Nucleus accumbens (tissue), 56 donors: ENCODE results near the gene KCNN4.

Source experiments
- DNase-seq, 56 donors: peaks; one replicate each; lab custom pipeline; 2025; lab: John Stamatoyannopoulos, UW

KCNN4 gene

GRCh38 chr19:43799502-43800142 is 18.8 kb upstream of the KCNN4 start:
- no peak for DNase-seq

GRCh38 chr19:43798546-43799409 is 18.0 kb upstream of the KCNN4 start:
- peak in 42 of 56 donors; percentile 12 to 89 (median 58) for DNase-seq

DNA sequence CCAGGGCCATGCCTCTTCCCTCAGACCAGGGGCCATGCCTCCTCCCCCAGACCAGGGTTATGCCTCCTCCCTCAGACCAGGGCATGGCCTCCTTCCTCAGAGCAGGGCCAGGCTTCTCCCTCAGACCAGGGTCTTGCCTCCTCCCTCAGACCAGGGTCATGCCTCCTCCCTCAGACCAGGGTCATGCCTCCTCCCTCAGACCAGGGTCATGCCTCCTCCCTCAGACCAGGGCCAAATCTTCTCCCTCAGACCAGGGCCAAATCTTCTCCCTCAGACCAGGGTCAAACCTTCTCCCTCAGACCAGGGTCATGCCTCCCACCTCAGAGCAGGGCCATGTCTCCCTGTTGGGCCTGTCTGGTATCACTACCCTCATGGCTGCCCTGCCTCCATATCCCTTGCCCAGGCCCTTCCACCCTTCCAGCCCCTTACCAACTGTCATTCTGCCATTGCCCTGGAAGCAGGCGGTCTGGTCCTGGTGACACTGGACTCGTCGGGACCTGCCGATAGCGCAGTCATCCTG is 17.3 kb upstream of the KCNN4 start:
- DNase-seq = no peak

- no peak for DNase-seq
Observed at GRCh38 chr19:43797556-43797955, 16.8 kb upstream of the KCNN4 start.

DNA sequence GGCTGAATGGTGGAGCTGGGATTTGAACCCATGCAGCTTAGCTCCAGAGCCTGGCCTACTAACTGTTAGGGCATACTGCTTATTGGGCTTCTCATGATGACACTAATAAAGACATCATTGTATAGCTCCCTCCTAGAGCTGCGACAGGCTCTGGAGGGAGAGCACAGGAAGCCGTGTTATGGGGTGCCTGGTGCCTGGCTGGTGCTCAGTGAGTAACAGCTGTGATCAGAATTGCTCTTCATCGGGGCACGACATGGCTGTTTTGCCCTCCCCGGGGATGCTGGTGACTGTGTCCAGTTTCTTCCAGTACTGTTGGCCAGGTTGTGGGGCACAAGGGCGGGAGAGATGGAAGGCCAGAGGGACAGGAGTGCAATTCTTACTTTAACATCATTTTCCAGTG is 16.3 kb upstream of the KCNN4 start:
- peak in 5 of 56 donors; percentile 8 to 45 (median 27) for DNase-seq

DNA sequence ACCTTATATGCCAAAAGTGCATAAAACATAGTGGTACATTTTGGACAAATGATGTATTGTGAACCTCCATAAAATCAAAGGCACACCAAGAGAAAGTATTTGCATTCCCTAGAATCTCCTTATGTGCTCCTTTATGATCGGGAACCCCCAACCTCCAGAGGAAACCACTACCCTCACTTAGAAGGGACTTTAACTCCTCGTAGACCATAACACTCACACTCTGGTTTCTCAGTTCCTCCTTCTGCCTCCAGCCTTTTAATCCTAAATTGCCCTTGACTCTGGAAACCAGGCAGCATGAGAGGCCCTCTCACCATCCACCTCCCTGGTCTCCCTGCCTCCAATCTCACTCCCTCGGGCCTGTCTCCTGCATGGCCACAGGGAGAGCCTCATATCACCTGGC is 9.8 kb upstream of the KCNN4 start:
- DNase-seq = no peak

- no peak for DNase-seq
Observed at GRCh38 chr19:43789029-43789428, 8.3 kb upstream of the KCNN4 start.

DNA sequence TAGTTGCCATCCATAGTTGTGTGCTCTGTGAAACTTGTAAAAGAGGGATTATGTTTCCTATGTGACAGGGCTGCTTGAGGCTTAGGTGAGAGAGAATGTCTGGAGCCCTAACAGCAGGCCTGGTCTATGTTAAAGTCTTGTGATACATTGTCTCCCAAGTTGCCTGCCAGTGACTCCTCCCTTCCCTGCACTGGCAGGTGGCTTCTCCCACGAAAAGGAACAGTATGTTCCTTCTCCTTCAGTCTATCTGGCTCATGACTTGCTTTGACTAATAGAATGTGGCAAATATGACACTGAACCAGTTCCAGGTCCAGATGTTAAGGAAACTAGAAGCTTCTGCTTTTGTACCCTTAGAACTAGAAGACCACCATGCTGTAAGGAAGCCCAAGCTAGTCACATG is 5.9 kb upstream of the KCNN4 start:
- no peak for DNase-seq

DNA sequence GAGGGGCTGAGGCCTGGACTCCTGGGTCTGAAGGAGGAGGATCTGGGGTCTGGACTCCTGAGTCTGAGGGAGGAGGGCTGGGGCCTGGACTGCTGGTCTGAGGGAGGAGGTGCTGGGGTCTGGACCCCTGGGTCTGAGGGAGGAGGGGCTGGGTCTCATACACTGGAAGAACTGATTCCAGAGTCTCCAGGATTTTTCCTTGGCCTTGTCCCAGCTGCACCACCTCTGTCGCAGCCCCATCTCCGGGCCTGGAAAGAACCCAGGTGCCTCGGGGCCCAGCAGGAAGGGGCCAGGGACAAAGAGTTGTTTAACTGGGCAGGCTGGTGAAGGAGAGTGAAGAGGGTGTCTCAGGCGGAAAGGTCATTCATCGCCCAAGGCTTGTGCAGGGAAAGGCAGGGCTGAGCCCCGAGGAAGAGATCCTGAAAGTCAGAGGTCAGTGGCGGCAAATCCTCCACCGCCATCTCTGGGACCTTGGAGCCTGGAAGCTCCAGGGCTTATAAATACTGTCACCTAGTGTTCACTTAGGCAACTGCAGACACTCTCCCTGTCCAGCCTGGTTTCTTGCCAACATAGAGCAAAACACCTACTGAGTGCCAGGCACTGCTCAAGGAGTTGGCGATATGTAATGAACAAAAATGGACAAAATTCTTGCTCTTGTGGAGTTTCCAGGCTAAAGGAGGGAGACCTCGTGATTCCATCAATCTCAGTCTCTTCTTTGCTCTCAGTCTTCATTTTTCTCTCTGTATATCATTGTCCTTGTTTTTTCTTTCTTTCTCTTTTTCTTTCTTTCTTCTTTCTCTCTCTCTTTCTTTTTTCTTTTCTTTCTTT is 4.4 kb upstream of the KCNN4 start:
- peak in 24 of 56 donors; percentile 4 to 33 (median 15) for DNase-seq

- no peak for DNase-seq
Observed at GRCh38 chr19:43784241-43784980, 3.6 kb upstream of the KCNN4 start.

- DNase-seq = no peak
Observed at GRCh38 chr19:43783636-43784035, 2.9 kb upstream of the KCNN4 start.

DNA sequence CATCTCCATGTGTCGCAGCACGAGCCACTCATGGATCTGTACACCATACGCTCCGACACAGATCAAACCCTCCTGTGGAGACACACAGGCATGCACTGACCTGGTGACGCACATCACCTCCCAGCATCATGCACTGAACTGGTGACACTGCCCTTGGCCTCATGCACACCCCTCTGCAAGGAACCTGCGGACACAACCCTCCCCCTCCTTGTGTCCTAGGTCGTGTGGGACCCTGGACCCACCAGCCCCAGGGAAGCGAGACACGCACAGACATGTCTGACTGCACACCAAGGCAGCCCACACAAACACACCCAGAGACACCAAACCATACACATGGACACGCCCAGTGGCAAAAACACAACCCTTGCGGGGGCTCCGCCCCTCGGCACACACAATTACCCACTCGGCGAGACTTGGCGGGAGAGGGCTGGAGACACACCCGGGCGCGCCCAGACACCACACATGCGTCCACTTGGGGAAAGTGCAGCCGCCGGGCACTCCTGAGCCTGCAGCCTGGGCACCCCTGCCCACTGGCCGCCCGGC is 2.0 kb upstream of the KCNN4 start:
- no peak for DNase-seq

- no peak for DNase-seq
Observed at GRCh38 chr19:43782311-43782660, 1.5 kb upstream of the KCNN4 start.

DNA sequence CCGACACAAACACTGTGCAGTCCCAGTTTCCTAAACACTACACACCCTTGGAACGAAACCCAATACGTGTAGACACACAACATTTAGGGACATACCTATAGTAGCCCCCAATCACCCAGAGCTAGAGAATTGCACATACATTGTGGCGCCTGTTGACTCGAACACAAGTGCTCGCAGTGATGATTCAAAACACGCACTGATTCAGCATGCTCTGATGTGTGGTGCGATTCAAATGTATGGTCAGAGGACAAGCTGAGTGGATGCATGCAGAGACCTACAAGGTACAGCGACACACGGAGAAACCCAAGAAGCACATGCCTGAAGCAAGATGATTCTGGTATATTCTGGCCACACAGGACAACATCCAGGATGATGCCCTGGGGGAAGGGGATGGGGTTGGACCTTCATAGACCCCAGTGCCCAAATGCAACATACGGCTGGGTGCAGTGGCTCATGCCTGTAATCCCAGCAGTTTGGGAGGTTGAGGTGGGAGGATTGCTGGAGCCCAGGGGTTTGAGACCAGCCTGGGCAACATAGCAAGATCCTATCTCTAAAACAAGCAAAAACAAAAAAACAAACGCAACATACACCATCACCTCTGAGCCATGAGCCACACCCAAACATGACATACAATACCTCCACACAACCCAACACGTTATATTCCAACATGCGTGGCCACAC is 997 bp upstream of the KCNN4 start:
- DNase-seq = no peak

- no peak for DNase-seq
Observed at GRCh38 chr19:43779820-43780219, 953 bp downstream of the KCNN4 start.

- peak in 2 of 56 donors; percentile 9 to 17 for DNase-seq
Observed at GRCh38 chr19:43779147-43779819, 1.5 kb downstream of the KCNN4 start.

DNA sequence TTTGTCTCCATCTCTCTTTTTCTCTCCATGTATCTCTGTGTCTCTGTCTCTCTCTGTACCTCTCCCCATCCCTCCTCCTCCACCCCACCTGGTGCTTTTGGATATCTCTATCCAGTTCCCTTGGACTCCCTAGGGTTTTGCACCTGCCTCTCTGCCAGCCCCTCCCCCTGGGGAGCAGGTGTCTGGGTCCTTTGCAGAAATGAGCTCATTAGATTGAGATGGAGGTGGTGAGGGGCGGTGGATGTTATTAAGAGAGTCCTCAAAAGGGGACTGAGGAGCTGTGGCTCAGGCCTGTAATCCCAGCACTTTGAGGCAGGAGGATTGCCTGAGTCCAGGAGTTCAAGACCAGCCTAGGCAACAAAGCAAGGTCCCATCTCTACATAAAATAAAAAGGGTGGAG is 2.1 kb downstream of the KCNN4 start:
- no peak for DNase-seq

GRCh38 chr19:43777163-43777695 is 3.5 kb downstream of the KCNN4 start:
- DNase-seq = peak in 3 of 56 donors; percentile 12 to 35 (median 19)

GRCh38 chr19:43776286-43776685 is 4.5 kb downstream of the KCNN4 start:
- no peak for DNase-seq
